HG02870 (cell line): ENCODE measurements around the gene OR5T2.
"Not testable (repeated sequence)": the region's sequence is repeated elsewhere in the genome, so short reads cannot be mapped to it uniquely, and the experiment has no call there.

Experiments
- ATAC-seq: cut with Tn5 transposase; IDR thresholded peaks from one replicate; pipeline ENCODE4 v1.9.1; 2021; ENCODE audit warnings: mild to moderate bottlenecking, moderate library complexity; ENCODE audit not compliant: unreplicated experiment

Gene OR5T2

GRCh38 chr11:56234155-56234554, at the start of gene OR5T2:
OR5T2 (minus strand) TSS chr11:56234255; CDS start chr11:56233062, 1,193 bp downstream.
- no peak for ATAC-seq

GRCh38 chr11:56273854-56274253, 39.8 kb upstream of the OR5T2 start, which contains the start of gene OR5T1:
OR5T1 (plus strand) TSS chr11:56274154; CDS start chr11:56275639, 1,485 bp downstream.
- ATAC-seq = no peak

- no peak for ATAC-seq
Observed at GRCh38 chr11:56271092-56271491, 37.0 kb upstream of the OR5T2 start.

- ATAC-seq = no peak
Observed at GRCh38 chr11:56251954-56252353, 17.9 kb upstream of the OR5T2 start, which contains the start of gene OR5T3. OR5T3 (plus strand) TSS chr11:56252254; CDS start chr11:56252254, 0 bp downstream.

GRCh38 chr11:56219735-56220134, 14.3 kb downstream of the OR5T2 start:
- not testable (repeated sequence) for ATAC-seq

- ATAC-seq = no peak
Observed at GRCh38 chr11:56214537-56214936, 19.5 kb downstream of the OR5T2 start.

GRCh38 chr11:56207790-56208189, 26.3 kb downstream of the OR5T2 start:
- no peak for ATAC-seq

GRCh38 chr11:56197367-56197766, 36.7 kb downstream of the OR5T2 start:
- ATAC-seq = no peak

- ATAC-seq = no peak
Observed at GRCh38 chr11:56196705-56197104, 37.4 kb downstream of the OR5T2 start.

- ATAC-seq = no peak
Observed at GRCh38 chr11:56188602-56189001, 45.5 kb downstream of the OR5T2 start.

- ATAC-seq = no peak
Observed at GRCh38 chr11:56183459-56183858, 50.6 kb downstream of the OR5T2 start.
